Stimulated activated CD8-positive, alpha-beta memory T cell treated with anti-CD3 and anti-CD28 coated beads, Interleukin-12 subunit alpha, Interleukin-12 subunit beta, amount 100 ng/mL, for 1 hour (primary cell): ENCODE results near the gene API5.
"Not testable (repeated sequence)": the region's sequence is repeated elsewhere in the genome, so short reads cannot be mapped to it uniquely, and the experiment has no call there.

ENCODE experiments used
- DNase-seq: peaks from one replicate; pipeline ENCODE4 v3.0.0-alpha.2; 2020; ENCODE audit warnings: low read depth

Gene API5

GRCh38 chr11:43311791-43312607 lies at the start of gene API5:
Gene API5 (plus strand): TSS chr11:43311996. CDS start chr11:43312128, 132 bp downstream.
- DNase-seq = peak; percentile 88

GRCh38 chr11:43267856-43268580 lies 43.8 kb upstream of the API5 start:
- DNase-seq = no peak

- DNase-seq = no peak
Observed at GRCh38 chr11:43268786-43269185, 43.0 kb upstream of the API5 start.

- DNase-seq = no peak
Observed at GRCh38 chr11:43269254-43269918, 42.4 kb upstream of the API5 start.

- no peak for DNase-seq
Observed at GRCh38 chr11:43270468-43270867, 41.3 kb upstream of the API5 start.

GRCh38 chr11:43278193-43278956 lies 33.4 kb upstream of the API5 start:
- DNase-seq = no peak

GRCh38 chr11:43282607-43283440 lies 29.0 kb upstream of the API5 start:
- DNase-seq = peak; percentile 20

GRCh38 chr11:43285826-43286225 lies 26.0 kb upstream of the API5 start:
- DNase-seq = no peak

- no peak for DNase-seq
Observed at GRCh38 chr11:43289368-43289767, 22.4 kb upstream of the API5 start.

GRCh38 chr11:43298397-43298796 lies 13.4 kb upstream of the API5 start:
- DNase-seq = no peak

- no peak for DNase-seq
Observed at GRCh38 chr11:43315966-43316365, 4.2 kb downstream of the API5 start.

GRCh38 chr11:43316451-43316850 lies 4.7 kb downstream of the API5 start:
- no peak for DNase-seq

- DNase-seq = no peak
Observed at GRCh38 chr11:43327987-43328386, 16.2 kb downstream of the API5 start.

- no peak for DNase-seq
Observed at GRCh38 chr11:43328482-43328881, 16.7 kb downstream of the API5 start.

- DNase-seq = no peak
Observed at GRCh38 chr11:43341159-43341558, 29.4 kb downstream of the API5 start.

- DNase-seq = not testable (repeated sequence)
Observed at GRCh38 chr11:43351426-43351825, 39.6 kb downstream of the API5 start.

- no peak for DNase-seq
Observed at GRCh38 chr11:43354311-43354710, 42.5 kb downstream of the API5 start.

- no peak for DNase-seq
Observed at GRCh38 chr11:43356336-43356735, 44.5 kb downstream of the API5 start.

- DNase-seq = no peak
Observed at GRCh38 chr11:43358279-43358800, 46.5 kb downstream of the API5 start.

- peak; percentile 91 for DNase-seq
Observed at GRCh38 chr11:43358801-43359421, 47.1 kb downstream of the API5 start, which contains the start of gene TTC17. Gene TTC17 (plus strand): TSS chr11:43358920. CDS start chr11:43358955, 35 bp downstream.
